ENCODE data around the gene CAPZA1. TPM values are rescaled to one million over a fixed set of nuclear protein-coding genes. Genes with fewer than 3 reads are reported as not detected.

The CAPZA1 gene
- total and polyA plus RNA-seq, 10 of the 15 experiments (the other 5 are each of a cell fraction or from before 2014, with no cell fraction given), result 187 to 886 (median 278) TPM

DNA sequence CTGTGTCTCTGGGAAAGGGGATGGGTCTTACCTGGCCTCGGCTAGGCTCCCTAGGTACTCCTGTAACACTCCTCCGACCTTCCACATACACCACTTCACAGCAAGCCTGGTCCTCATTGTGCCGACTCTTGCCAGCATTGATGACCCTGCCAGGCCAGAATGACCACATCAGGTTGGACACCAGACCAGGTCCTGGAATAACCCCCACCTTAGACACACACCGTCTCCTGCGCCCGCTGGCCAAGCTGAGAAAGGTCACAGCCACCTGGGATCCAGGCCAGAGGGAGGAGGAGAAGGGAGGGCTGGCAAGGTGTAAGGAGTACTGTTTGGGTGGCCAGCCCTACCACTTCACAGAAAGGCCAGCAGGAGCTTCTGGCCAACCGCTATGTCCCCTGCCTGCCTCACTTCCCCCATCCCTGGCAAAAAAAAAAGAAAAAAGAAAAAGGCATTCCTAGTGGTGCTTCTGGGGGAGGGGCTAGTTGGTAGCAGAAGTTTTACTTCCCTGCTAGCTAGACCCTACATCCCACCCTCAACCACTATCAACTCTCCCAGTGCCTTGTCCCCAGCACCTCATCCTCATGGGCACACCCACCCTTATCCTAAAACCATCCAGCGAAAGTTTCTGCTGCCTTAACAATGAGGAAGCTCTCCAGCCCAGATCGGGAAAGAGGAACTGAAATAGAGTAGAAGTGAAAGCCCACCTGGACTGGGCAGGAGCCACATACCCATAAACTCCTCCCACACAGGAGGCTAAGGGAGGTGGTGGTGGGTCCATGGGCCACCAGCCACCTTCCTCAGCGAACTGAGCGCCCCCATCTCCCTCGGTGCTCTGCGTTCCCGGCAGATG is 94.1 kb downstream of the CAPZA1 start (continued):
- TF ChIP-seq TARDBP (IDR thresholded peaks at IDR 0.05; ENCODE audit: borderline replicate concordance) (no peak), LARP7 (IDR thresholded peaks at IDR 0.05) (no peak), CHD2 (IDR thresholded peaks at IDR 0.05; ENCODE audit: borderline replicate concordance, low read depth, low read length) (0 out of 2 replicates have a peak, but pooled peaks have one; percentile 5), IKZF1 (conservative IDR thresholded peaks at IDR 0.05) (peak; percentile 87), NFYA (IDR thresholded peaks at IDR 0.05; ENCODE audit: borderline replicate concordance, low read depth, low read length) (no peak), SMC3 (IDR thresholded peaks at IDR 0.05; ENCODE audit: borderline replicate concordance, low read length) (no peak), SPI1 (IDR thresholded peaks at IDR 0.05; ENCODE audit: borderline replicate concordance, insufficient read depth, low read depth, low read length) (peak; percentile 98), GABPA (IDR thresholded peaks at IDR 0.05; ENCODE audit: low read depth) (no peak), CEBPB (IDR thresholded peaks at IDR 0.05; ENCODE audit: borderline replicate concordance in 1 of 2, low read depth in 2 of 2, low read length in 2 of 2) (no peak), ZSCAN29 (IDR thresholded peaks at IDR 0.05) (no peak), BACH1 (IDR thresholded peaks at IDR 0.05; ENCODE audit: borderline replicate concordance) (no peak; the same call in 1 of the 2 replicates)
- TF ChIP-seq, protein P1, sequence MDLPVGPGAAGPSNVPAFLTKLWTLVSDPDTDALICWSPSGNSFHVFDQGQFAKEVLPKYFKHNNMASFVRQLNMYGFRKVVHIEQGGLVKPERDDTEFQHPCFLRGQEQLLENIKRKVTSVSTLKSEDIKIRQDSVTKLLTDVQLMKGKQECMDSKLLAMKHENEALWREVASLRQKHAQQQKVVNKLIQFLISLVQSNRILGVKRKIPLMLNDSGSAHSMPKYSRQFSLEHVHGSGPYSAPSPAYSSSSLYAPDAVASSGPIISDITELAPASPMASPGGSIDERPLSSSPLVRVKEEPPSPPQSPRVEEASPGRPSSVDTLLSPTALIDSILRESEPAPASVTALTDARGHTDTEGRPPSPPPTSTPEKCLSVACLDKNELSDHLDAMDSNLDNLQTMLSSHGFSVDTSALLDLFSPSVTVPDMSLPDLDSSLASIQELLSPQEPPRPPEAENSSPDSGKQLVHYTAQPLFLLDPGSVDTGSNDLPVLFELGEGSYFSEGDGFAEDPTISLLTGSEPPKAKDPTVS (IDR thresholded peaks at IDR 0.05; ENCODE audit: low read depth, low read length), result no peak
- TF ChIP-seq, protein P2, sequence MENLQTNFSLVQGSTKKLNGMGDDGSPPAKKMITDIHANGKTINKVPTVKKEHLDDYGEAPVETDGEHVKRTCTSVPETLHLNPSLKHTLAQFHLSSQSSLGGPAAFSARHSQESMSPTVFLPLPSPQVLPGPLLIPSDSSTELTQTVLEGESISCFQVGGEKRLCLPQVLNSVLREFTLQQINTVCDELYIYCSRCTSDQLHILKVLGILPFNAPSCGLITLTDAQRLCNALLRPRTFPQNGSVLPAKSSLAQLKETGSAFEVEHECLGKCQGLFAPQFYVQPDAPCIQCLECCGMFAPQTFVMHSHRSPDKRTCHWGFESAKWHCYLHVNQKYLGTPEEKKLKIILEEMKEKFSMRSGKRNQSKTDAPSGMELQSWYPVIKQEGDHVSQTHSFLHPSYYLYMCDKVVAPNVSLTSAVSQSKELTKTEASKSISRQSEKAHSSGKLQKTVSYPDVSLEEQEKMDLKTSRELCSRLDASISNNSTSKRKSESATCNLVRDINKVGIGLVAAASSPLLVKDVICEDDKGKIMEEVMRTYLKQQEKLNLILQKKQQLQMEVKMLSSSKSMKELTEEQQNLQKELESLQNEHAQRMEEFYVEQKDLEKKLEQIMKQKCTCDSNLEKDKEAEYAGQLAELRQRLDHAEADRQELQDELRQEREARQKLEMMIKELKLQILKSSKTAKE (IDR thresholded peaks at IDR 0.05; ENCODE audit: low read depth, poor library complexity, severe bottlenecking), result no peak
- TF ChIP-seq, protein P3, sequence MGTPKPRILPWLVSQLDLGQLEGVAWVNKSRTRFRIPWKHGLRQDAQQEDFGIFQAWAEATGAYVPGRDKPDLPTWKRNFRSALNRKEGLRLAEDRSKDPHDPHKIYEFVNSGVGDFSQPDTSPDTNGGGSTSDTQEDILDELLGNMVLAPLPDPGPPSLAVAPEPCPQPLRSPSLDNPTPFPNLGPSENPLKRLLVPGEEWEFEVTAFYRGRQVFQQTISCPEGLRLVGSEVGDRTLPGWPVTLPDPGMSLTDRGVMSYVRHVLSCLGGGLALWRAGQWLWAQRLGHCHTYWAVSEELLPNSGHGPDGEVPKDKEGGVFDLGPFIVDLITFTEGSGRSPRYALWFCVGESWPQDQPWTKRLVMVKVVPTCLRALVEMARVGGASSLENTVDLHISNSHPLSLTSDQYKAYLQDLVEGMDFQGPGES (IDR thresholded peaks at IDR 0.05), result no peak
- TF ChIP-seq, protein P4, sequence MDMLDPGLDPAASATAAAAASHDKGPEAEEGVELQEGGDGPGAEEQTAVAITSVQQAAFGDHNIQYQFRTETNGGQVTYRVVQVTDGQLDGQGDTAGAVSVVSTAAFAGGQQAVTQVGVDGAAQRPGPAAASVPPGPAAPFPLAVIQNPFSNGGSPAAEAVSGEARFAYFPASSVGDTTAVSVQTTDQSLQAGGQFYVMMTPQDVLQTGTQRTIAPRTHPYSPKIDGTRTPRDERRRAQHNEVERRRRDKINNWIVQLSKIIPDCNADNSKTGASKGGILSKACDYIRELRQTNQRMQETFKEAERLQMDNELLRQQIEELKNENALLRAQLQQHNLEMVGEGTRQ (IDR thresholded peaks at IDR 0.05; ENCODE audit: borderline replicate concordance, low read depth, low read length), result no peak
